GM21367 (cell line): Measurements from ENCODE around the gene WFDC6.
"Not testable (repeated sequence)": the region's sequence is repeated elsewhere in the genome, so short reads cannot be mapped to it uniquely, and the experiment has no call there.

Experiments used
- ATAC-seq: cut with Tn5 transposase; IDR thresholded peaks from one replicate; pipeline ENCODE4 v1.9.1; 2021; ENCODE audit not compliant: unreplicated experiment

WFDC6 gene

DNA sequence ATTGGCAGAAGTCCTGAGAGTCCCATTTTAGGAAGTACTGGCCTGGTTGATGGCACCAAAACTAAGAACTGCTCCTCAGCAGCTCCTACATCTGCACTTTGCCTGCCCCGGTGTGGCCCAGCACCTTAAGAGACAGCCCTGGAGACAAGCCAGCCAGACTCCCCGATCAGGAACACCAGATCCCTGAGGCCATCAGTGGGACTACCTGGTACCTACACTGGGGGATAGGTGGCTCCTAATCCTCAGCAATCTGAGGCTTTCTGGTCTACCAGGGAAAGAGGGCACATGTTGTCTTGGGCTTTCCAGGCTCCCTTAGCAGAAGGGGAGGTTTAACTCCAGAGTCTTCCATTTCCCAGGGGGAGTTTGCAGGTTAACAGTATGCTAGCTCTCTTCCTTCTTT is at the start of gene WFDC6:
TSS of gene WFDC6 (minus strand) at position 101 of the 400 bp plus-strand sequence. CDS start at position 26, 75 bp downstream.
- ATAC-seq = no peak

DNA sequence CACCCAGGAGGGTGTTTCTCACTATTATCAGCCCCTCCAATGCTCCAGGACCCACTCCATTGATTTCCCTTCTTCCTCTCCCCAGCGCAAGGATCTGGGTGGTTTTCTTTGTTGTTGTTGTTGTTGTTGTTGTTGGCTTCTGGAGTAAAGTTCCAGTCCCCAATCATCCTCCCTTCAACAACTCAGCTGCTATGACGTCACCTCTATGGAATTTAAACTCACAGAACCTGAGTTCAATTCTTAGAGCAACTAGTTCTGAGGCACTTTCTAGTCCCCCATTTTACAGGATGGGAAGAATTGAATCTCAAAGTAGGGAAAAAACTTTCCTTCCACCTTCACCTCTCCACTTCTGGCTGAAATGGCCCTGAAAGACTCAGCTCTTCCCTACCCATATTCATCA is 49.5 kb upstream of the WFDC6 start:
- ATAC-seq = no peak

DNA sequence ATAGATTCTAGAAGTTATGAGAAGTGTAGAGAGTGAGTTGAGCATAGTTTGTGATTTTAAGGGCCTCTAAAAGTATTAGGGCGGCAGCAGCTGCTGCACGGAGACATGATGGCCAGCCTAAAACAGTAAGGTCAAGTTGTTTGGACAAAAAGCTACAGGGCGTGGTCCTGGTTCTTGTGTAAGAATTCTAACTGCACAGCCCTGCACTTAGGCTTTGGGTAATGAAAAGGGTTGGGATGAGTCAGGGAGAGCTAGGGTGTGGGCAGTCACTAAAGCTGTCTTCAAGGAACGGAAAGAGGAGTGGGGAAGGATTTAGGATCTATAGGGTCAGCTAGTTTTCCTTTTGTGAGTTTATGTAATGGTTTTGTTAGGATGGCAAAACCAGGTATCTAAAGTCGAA is 46.7 kb upstream of the WFDC6 start:
- ATAC-seq = not testable (repeated sequence)

GRCh38 chr20:45584294-45584693 is 45.0 kb upstream of the WFDC6 start:
- ATAC-seq = not testable (repeated sequence)

- ATAC-seq = no peak
Observed at GRCh38 chr20:45583502-45583901, 44.2 kb upstream of the WFDC6 start.

GRCh38 chr20:45581702-45582101 is 42.4 kb upstream of the WFDC6 start:
- no peak for ATAC-seq

- ATAC-seq = no peak
Observed at GRCh38 chr20:45579184-45579583, 39.9 kb upstream of the WFDC6 start, which contains the start of gene WFDC8. WFDC8 (minus strand) TSS chr20:45579284; CDS start chr20:45579247, 37 bp downstream.

GRCh38 chr20:45578231-45578630 is 38.9 kb upstream of the WFDC6 start:
- no peak for ATAC-seq

GRCh38 chr20:45576995-45577394 is 37.7 kb upstream of the WFDC6 start:
- ATAC-seq = no peak

- ATAC-seq = no peak
Observed at GRCh38 chr20:45575931-45576330, 36.6 kb upstream of the WFDC6 start.

GRCh38 chr20:45569650-45570049 is 30.4 kb upstream of the WFDC6 start:
- not testable (repeated sequence) for ATAC-seq

- ATAC-seq = no peak
Observed at GRCh38 chr20:45564760-45565276, 25.5 kb upstream of the WFDC6 start.

- ATAC-seq = no peak
Observed at GRCh38 chr20:45555198-45555597, 15.9 kb upstream of the WFDC6 start.

DNA sequence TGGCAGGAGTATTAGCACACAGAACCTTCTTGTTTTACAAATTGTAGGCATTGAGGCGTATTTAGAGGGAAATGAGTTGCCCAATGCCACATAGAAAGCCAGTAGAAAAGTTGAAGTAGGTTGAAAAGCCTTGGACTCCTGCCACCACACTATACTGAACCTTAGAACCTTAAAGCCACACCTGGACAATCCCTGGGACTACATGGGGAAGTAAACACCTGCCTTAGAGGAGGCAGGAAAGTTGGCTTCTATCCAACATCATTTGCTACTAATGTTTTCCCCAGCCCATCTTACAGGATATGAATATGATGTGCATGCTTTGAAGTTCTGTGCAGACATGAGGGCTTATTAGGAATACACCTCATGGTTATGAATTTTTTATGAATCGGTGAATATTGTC is 13.2 kb upstream of the WFDC6 start:
- no peak for ATAC-seq

DNA sequence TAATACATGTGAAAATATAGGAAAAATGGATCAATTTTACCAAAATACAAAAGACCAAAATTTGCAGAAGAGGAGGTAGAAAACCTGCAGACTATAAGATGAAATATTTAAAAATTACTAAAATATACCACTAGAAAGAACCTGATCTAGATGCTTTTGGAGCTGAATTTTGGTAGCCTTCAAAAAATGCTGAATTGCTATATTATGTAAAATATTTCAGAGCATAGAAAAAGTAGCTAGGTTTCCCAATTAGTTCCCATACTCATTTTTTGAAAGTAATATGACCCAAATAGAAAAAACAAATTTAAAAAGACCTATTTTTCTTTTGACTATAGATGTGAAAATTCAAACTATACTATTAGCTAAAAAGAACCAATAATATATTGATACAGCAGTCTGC is 11.5 kb upstream of the WFDC6 start:
- ATAC-seq = no peak

GRCh38 chr20:45548410-45548809 is 9.1 kb upstream of the WFDC6 start:
- no peak for ATAC-seq

- ATAC-seq = no peak
Observed at GRCh38 chr20:45547206-45547770, 8.0 kb upstream of the WFDC6 start, which contains the start of gene EPPIN. EPPIN (minus strand) TSS chr20:45547401; CDS start chr20:45547357, 44 bp downstream.

- no peak for ATAC-seq
Observed at GRCh38 chr20:45545754-45546453, 6.6 kb upstream of the WFDC6 start.

DNA sequence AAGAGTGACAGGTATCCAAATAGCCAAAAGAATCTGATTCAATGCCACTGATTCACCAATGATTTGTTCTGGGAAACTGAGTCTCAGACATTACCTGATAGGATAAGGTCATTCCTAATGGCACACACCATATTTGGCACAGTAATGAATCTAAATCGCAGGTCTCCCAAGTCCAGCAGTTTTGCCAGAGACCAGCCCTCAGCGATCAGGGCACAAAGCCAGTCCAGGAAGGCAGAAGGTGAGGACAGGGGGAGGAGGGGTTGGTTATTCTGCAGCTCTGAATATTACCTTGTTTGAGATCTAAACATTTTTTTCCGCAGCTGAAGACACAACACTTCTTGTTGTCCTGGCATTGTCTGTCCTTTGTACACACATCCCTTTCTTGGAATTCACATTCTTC is 6.1 kb upstream of the WFDC6 start:
- no peak for ATAC-seq

GRCh38 chr20:45538209-45538799 is 978 bp downstream of the WFDC6 start:
- no peak for ATAC-seq

- ATAC-seq = no peak
Observed at GRCh38 chr20:45527294-45527693, 12.0 kb downstream of the WFDC6 start.

DNA sequence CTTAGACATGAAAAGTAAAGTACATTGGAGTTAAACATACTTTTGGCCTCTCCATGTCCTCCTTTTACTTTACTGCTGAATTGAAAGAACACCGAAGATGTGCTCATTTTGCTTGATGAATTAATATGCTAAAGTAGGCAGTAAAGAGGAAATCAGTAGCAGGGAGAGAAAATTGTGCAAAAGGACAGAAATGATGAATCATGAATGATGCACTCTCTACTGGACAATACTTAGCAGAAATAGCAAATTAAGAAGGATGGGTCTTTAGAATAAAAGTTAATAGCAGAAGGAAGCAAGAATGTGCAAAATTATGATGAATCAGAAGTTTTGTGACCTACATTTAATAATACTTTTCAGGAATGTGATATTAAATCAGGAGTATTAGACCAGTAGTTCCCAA is 15.5 kb downstream of the WFDC6 start:
- ATAC-seq = no peak
